WI38 (cell line): ENCODE results near the gene RPP14.

Experiments used
- H3K4me3 ChIP-seq: 2 replicates; pipeline ENCODE4 v1.5.1; 2011; ENCODE audit warnings: low read depth, mild to moderate bottlenecking, control low read depth, low read length
- CTCF ChIP-seq: IDR thresholded peaks from 2 replicates; pipeline ENCODE4 v1.5.1; 2012; ENCODE audit warnings: low read depth, mild to moderate bottlenecking, control low read depth, low read length

Gene RPP14

GRCh38 chr3:58358092-58358491 is 52.0 kb downstream of the RPP14 start:
- no peak overlapping the region for H3K4me3 ChIP-seq
- no peak for TF ChIP-seq CTCF

- no peak for TF ChIP-seq CTCF
- H3K4me3 ChIP-seq, result no peak overlapping the region
Observed at GRCh38 chr3:58358808-58359207, 52.8 kb downstream of the RPP14 start.

- no peak for TF ChIP-seq CTCF
- H3K4me3 ChIP-seq, result no peak overlapping the region
Observed at GRCh38 chr3:58359621-58360020, 53.6 kb downstream of the RPP14 start.

- no peak for TF ChIP-seq CTCF
- no peak overlapping the region for H3K4me3 ChIP-seq
Observed at GRCh38 chr3:58361866-58362265, 55.8 kb downstream of the RPP14 start.

GRCh38 chr3:58366699-58367098 is 60.7 kb downstream of the RPP14 start:
- H3K4me3 ChIP-seq, result no peak overlapping the region
- TF ChIP-seq CTCF, result no peak

GRCh38 chr3:58369038-58369437 is 63.0 kb downstream of the RPP14 start:
- no peak overlapping the region for H3K4me3 ChIP-seq

More at GRCh38 chr3:58369038-58369437, 63.0 kb downstream of the RPP14 start:
- no peak for TF ChIP-seq CTCF
